Astrocyte (in vitro differentiated cells and primary cell): Measurements from ENCODE around the gene PBOV1. TPM values are rescaled to one million over a fixed set of nuclear protein-coding genes. Genes with fewer than 3 reads are reported as not detected.
A peak's percentile ranks its signal among the peaks of the same experiment; 100 is the strongest.

Source experiments
- DNase-seq: peaks from one replicate; pipeline ENCODE4 v3.0.0-alpha.2; 2010; ENCODE audit warnings: low read depth
- FAIRE-seq: peaks from 2 replicates; lab custom pipeline; 2011; peaks lifted over from hg19 to GRCh38; lab: Jason Lieb, UNC
- H2AFZ ChIP-seq: 2 replicates; pipeline ENCODE4 v1.6.0; 2012; ENCODE audit warnings: low read depth, low read length, inconsistent platforms
- H3K27ac ChIP-seq: 2 replicates; pipeline ENCODE4 v1.5.1; 2011; ENCODE audit warnings: low read depth, low read length, inconsistent platforms
- H3K27me3 ChIP-seq: 2 replicates; pipeline ENCODE4 v1.6.0; 2011; ENCODE audit warnings: low read length, inconsistent platforms; ENCODE audit not compliant: insufficient read depth
- H3K36me3 ChIP-seq: 2 replicates; pipeline ENCODE4 v1.5.1; 2011; ENCODE audit warnings: low read length, inconsistent platforms; ENCODE audit not compliant: insufficient read depth
- H3K4me1 ChIP-seq: 2 replicates; pipeline ENCODE4 v1.5.1; 2011; ENCODE audit warnings: low read length, inconsistent platforms; ENCODE audit not compliant: insufficient read depth
- H3K4me2 ChIP-seq: 2 replicates; pipeline ENCODE4 v1.6.0; 2012; ENCODE audit warnings: low read length, inconsistent platforms
- H3K4me3 ChIP-seq: 2 replicates; pipeline ENCODE4 v1.5.1; 2011; ENCODE audit warnings: low read depth, mild to moderate bottlenecking, low read length, inconsistent platforms; ENCODE audit not compliant: insufficient read depth
- H3K79me2 ChIP-seq: 2 replicates; pipeline ENCODE4 v1.6.0; 2012; ENCODE audit warnings: mild to moderate bottlenecking, low read length, inconsistent platforms; ENCODE audit not compliant: insufficient read depth
- H3K9ac ChIP-seq: 2 replicates; pipeline ENCODE4 v1.6.0; 2012; ENCODE audit warnings: mild to moderate bottlenecking, low read length, inconsistent platforms
- H3K9me3 ChIP-seq: 2 replicates; pipeline ENCODE4 v1.5.1; 2012; ENCODE audit warnings: low read depth, mild to moderate bottlenecking, low read length, inconsistent platforms; ENCODE audit not compliant: insufficient read depth
- H4K20me1 ChIP-seq: 2 replicates; pipeline ENCODE4 v1.6.0; 2012; ENCODE audit warnings: low read length, inconsistent platforms; ENCODE audit not compliant: insufficient read depth
- H3K27ac Mint-ChIP-seq: one replicate; pipeline ENCODE4 v1.8.0; 2021; ENCODE audit warnings: mild to moderate bottlenecking, mixed read lengths; ENCODE audit not compliant: unreplicated experiment
- H3K27me3 Mint-ChIP-seq: one replicate; pipeline ENCODE4 v1.8.0; 2021; ENCODE audit warnings: low read depth, mixed read lengths; ENCODE audit not compliant: unreplicated experiment
- H3K36me3 Mint-ChIP-seq: one replicate; pipeline ENCODE4 v1.8.0; 2021; ENCODE audit warnings: low read depth, mixed read lengths; ENCODE audit not compliant: unreplicated experiment
- H3K4me1 Mint-ChIP-seq: one replicate; pipeline ENCODE4 v1.8.0; 2021; ENCODE audit warnings: low read depth, mixed read lengths; ENCODE audit not compliant: unreplicated experiment
- H3K4me3 Mint-ChIP-seq: one replicate; pipeline ENCODE4 v1.8.0; 2021; ENCODE audit warnings: mild to moderate bottlenecking, moderate library complexity, mixed read lengths; ENCODE audit not compliant: unreplicated experiment
- H3K9me3 Mint-ChIP-seq: one replicate; pipeline ENCODE4 v1.8.0; 2021; ENCODE audit warnings: mild to moderate bottlenecking, mixed read lengths; ENCODE audit not compliant: unreplicated experiment
- CTCF ChIP-seq: IDR thresholded peaks from 2 replicates; pipeline ENCODE4 v1.5.1; 2011; ENCODE audit warnings: low read depth, mild to moderate bottlenecking, inconsistent platforms, low read length, moderate library complexity; ENCODE audit not compliant: insufficient read depth
- EZH2 ChIP-seq: IDR thresholded peaks from 2 replicates; pipeline ENCODE4 v1.6.1; 2012; ENCODE audit warnings: mild to moderate bottlenecking, low read length, inconsistent platforms; ENCODE audit not compliant: insufficient read depth
- total RNA-seq: library from RNA; stranded (reverse); gene quantifications from 2 replicates; pipeline ENCODE4 v1.2.1, GENCODE V29; 2021

The PBOV1 gene
- total RNA-seq, 1 donor from 2014 or later: not detected

- no peak overlapping the region for H3K4me2 ChIP-seq
- no peaks in the 10 kb centered on the region for H3K79me2 ChIP-seq
- H3K36me3 ChIP-seq: no peaks in the 10 kb centered on the region
- no peak overlapping the region for H3K9ac ChIP-seq
- Mint-ChIP-seq H3K9me3 (no peaks in the 10 kb centered on the region), H3K4me3 (no peak overlapping the region), H3K27me3 (no peaks in the 10 kb centered on the region), H3K36me3 (no peaks in the 10 kb centered on the region), H3K27ac (no peak overlapping the region), H3K4me1 (no peaks in the 10 kb centered on the region)
- H2AFZ ChIP-seq: no peak overlapping the region
- no peaks in the 10 kb centered on the region for H3K9me3 ChIP-seq
- H3K27me3 ChIP-seq: no peaks in the 10 kb centered on the region
- TF ChIP-seq EZH2: no peak
- TF ChIP-seq CTCF: no peak
- FAIRE-seq (no peak), DNase-seq (no peak)
- H3K4me3 ChIP-seq: no peak overlapping the region
- peaks cover under 1% of the 10 kb centered on the region for H3K4me1 ChIP-seq
- H4K20me1 ChIP-seq: no peaks in the 10 kb centered on the region
- no peak overlapping the region for H3K27ac ChIP-seq
Observed at GRCh38 chr6:138235205-138235604, 16.9 kb upstream of the PBOV1 start.

- no peak for FAIRE-seq
- DNase-seq: peak; percentile 44
- no peak overlapping the region for H2AFZ ChIP-seq
Observed at GRCh38 chr6:138234363-138234762, 16.1 kb upstream of the PBOV1 start.

More at GRCh38 chr6:138234363-138234762, 16.1 kb upstream of the PBOV1 start:
- no peaks in the 10 kb centered on the region for H3K36me3 Mint-ChIP-seq
- Histone ChIP-seq H3K27me3 (no peaks in the 10 kb centered on the region), H3K79me2 (no peaks in the 10 kb centered on the region), H3K9me3 (no peaks in the 10 kb centered on the region), H3K27ac (no peak overlapping the region), H3K4me2 (no peak overlapping the region), H3K4me3 (no peak overlapping the region), H4K20me1 (no peaks in the 10 kb centered on the region), H3K9ac (no peak overlapping the region), H3K4me1 (no peaks in the 10 kb centered on the region), H3K36me3 (no peaks in the 10 kb centered on the region)
- no peaks in the 10 kb centered on the region for H3K4me1 Mint-ChIP-seq
- no peaks in the 10 kb centered on the region for H3K27me3 Mint-ChIP-seq
- H3K27ac Mint-ChIP-seq: no peak overlapping the region
- no peak overlapping the region for H3K4me3 Mint-ChIP-seq
- no peaks in the 10 kb centered on the region for H3K9me3 Mint-ChIP-seq
- TF ChIP-seq CTCF (no peak), EZH2 (no peak)
